HG03571 (cell line): ENCODE results near the gene FERMT2.

Source experiments
- ATAC-seq: cut with Tn5 transposase; IDR thresholded peaks from one replicate; pipeline ENCODE4 v1.9.1; 2021; ENCODE audit not compliant: unreplicated experiment

FERMT2 gene

GRCh38 chr14:52902971-52903619 is 47.8 kb downstream of the FERMT2 start:
- ATAC-seq = no peak

- ATAC-seq = no peak
Observed at GRCh38 chr14:52901357-52901980, 49.4 kb downstream of the FERMT2 start.

- no peak for ATAC-seq
Observed at GRCh38 chr14:52900731-52901130, 50.1 kb downstream of the FERMT2 start.

- no peak for ATAC-seq
Observed at GRCh38 chr14:52898496-52898895, 52.4 kb downstream of the FERMT2 start.

- no peak for ATAC-seq
Observed at GRCh38 chr14:52895000-52895399, 55.9 kb downstream of the FERMT2 start.

GRCh38 chr14:52891800-52892199 is 59.0 kb downstream of the FERMT2 start:
- no peak for ATAC-seq

- no peak for ATAC-seq
Observed at GRCh38 chr14:52888839-52889838, 61.7 kb downstream of the FERMT2 start.

GRCh38 chr14:52888159-52888558 is 62.7 kb downstream of the FERMT2 start:
- no peak for ATAC-seq

- no peak for ATAC-seq
Observed at GRCh38 chr14:52885230-52885629, 65.6 kb downstream of the FERMT2 start.

- ATAC-seq = no peak
Observed at GRCh38 chr14:52883658-52884057, 67.2 kb downstream of the FERMT2 start.

GRCh38 chr14:52882824-52883223 is 68.0 kb downstream of the FERMT2 start:
- ATAC-seq = no peak

- no peak for ATAC-seq
Observed at GRCh38 chr14:52879958-52880357, 70.9 kb downstream of the FERMT2 start.

GRCh38 chr14:52878946-52879345 is 71.9 kb downstream of the FERMT2 start:
- ATAC-seq = no peak

GRCh38 chr14:52878469-52878868 is 72.4 kb downstream of the FERMT2 start:
- ATAC-seq = no peak

- ATAC-seq = no peak
Observed at GRCh38 chr14:52877628-52878027, 73.2 kb downstream of the FERMT2 start.

GRCh38 chr14:52876806-52877205 is 74.0 kb downstream of the FERMT2 start:
- ATAC-seq = no peak

GRCh38 chr14:52876311-52876710 is 74.5 kb downstream of the FERMT2 start:
- ATAC-seq = no peak

GRCh38 chr14:52875707-52876106 is 75.1 kb downstream of the FERMT2 start:
- ATAC-seq = no peak

GRCh38 chr14:52874389-52874788 is 76.5 kb downstream of the FERMT2 start:
- no peak for ATAC-seq

GRCh38 chr14:52873694-52874093 is 77.2 kb downstream of the FERMT2 start:
- no peak for ATAC-seq

- ATAC-seq = no peak
Observed at GRCh38 chr14:52873065-52873464, 77.8 kb downstream of the FERMT2 start.

GRCh38 chr14:52871606-52872005 is 79.2 kb downstream of the FERMT2 start:
- no peak for ATAC-seq
